GM04504 (cell line): ENCODE results near the gene PPP6R3.
"Not testable (repeated sequence)": the region's sequence is repeated elsewhere in the genome, so short reads cannot be mapped to it uniquely, and the experiment has no call there.

Experiments
- DNase-seq: peaks from one replicate; pipeline ENCODE4 v3.0.0-alpha.2; 2012; ENCODE audit warnings: low read depth

Gene PPP6R3

GRCh38 chr11:68436162-68436888 lies 24.2 kb upstream of the PPP6R3 start:
- no peak for DNase-seq

GRCh38 chr11:68436985-68437926 lies 23.3 kb upstream of the PPP6R3 start:
- peak; percentile 42 for DNase-seq

GRCh38 chr11:68437927-68438657 lies 22.5 kb upstream of the PPP6R3 start:
- no peak for DNase-seq

GRCh38 chr11:68438658-68439259 lies 21.8 kb upstream of the PPP6R3 start:
- no peak for DNase-seq

GRCh38 chr11:68439355-68440065 lies 21.0 kb upstream of the PPP6R3 start:
- no peak for DNase-seq

GRCh38 chr11:68440224-68440623 lies 20.3 kb upstream of the PPP6R3 start:
- no peak for DNase-seq

GRCh38 chr11:68441466-68442230 lies 18.9 kb upstream of the PPP6R3 start:
- no peak for DNase-seq

- no peak for DNase-seq
These were observed 18.1 kb upstream of the PPP6R3 start for GRCh38 chr11:68442433-68442832.

- no peak for DNase-seq
These were observed 16.0 kb upstream of the PPP6R3 start for GRCh38 chr11:68444566-68444965.

GRCh38 chr11:68445531-68446035 lies 15.0 kb upstream of the PPP6R3 start:
- no peak for DNase-seq

GRCh38 chr11:68446046-68446725 lies 14.4 kb upstream of the PPP6R3 start:
- no peak for DNase-seq

GRCh38 chr11:68447015-68447801 lies 13.3 kb upstream of the PPP6R3 start:
- no peak for DNase-seq

GRCh38 chr11:68447914-68448313 lies 12.6 kb upstream of the PPP6R3 start:
- DNase-seq = not testable (repeated sequence)

- no peak for DNase-seq
These were observed 11.9 kb upstream of the PPP6R3 start for GRCh38 chr11:68448604-68449011.

- no peak for DNase-seq
These were observed 10.6 kb upstream of the PPP6R3 start for GRCh38 chr11:68449951-68450350.

GRCh38 chr11:68450711-68451110 lies 9.8 kb upstream of the PPP6R3 start:
- DNase-seq = no peak

- DNase-seq = no peak
These were observed 5.8 kb upstream of the PPP6R3 start for GRCh38 chr11:68454767-68455166.

- DNase-seq = no peak
These were observed 5.1 kb upstream of the PPP6R3 start for GRCh38 chr11:68455485-68455884.
